SK-N-SH treated with all-trans-retinoic acid at 6 μM for 48 hours (cell line): ENCODE results near the gene IQUB.
"Not testable (repeated sequence)": the region's sequence is repeated elsewhere in the genome, so short reads cannot be mapped to it uniquely, and the experiment has no call there.

ENCODE experiments used
- ATAC-seq: fragments of 200-7000 bp; cut with Tn5 transposase; 3 replicates; pipeline ENCODE4 v1.9.1; 2020; ENCODE audit warnings: mild to moderate bottlenecking, moderate library complexity
- ARNTL ChIP-seq: fragments of 450-650 bp; formaldehyde crosslinking; IDR thresholded peaks from 2 replicates; pipeline ENCODE4 v1.5.0; 2020; ENCODE audit warnings: low read depth, mild to moderate bottlenecking, moderate library complexity, borderline replicate concordance
- BACH2 ChIP-seq: fragments of 250-450 bp; sonication (Bioruptor Pico); IDR thresholded peaks from 2 replicates; pipeline ENCODE4 v1.9.0; 2021; ENCODE audit warnings: mild to moderate bottlenecking, borderline replicate concordance
- CREB5 ChIP-seq: fragments of 250-450 bp; sonication (Bioruptor Pico); IDR thresholded peaks from 2 replicates; pipeline ENCODE4 v1.5.1; 2020; ENCODE audit warnings: low read depth, mild to moderate bottlenecking, moderate library complexity
- CSDC2 ChIP-seq: fragments of 250-450 bp; sonication (Bioruptor Pico); IDR thresholded peaks from 2 replicates; pipeline ENCODE4 v1.5.0; 2020; ENCODE audit warnings: mild to moderate bottlenecking, moderate library complexity
- ESRRG ChIP-seq: fragments of 250-450 bp; sonication (Bioruptor Pico); IDR thresholded peaks from 2 replicates; pipeline ENCODE4 v1.6.1; 2021; ENCODE audit warnings: mild to moderate bottlenecking
- GLIS3 ChIP-seq: fragments of 250-450 bp; sonication (Bioruptor Pico); IDR thresholded peaks from 2 replicates; pipeline ENCODE4 v1.5.0; 2020; ENCODE audit warnings: mild to moderate bottlenecking, moderate library complexity
- ISL1 ChIP-seq: fragments of 250-450 bp; sonication (Bioruptor Pico); IDR thresholded peaks from 2 replicates; pipeline ENCODE4 v2.1.2; 2022; ENCODE audit warnings: mild to moderate bottlenecking, moderate library complexity
- OSR1 ChIP-seq: fragments of 250-450 bp; sonication (Bioruptor Pico); IDR thresholded peaks from 2 replicates; pipeline ENCODE4 v1.8.0; 2022; ENCODE audit warnings: moderate library complexity, mild to moderate bottlenecking, inconsistent platforms
- PPARA ChIP-seq: fragments of 250-450 bp; sonication (Bioruptor Pico); IDR thresholded peaks from 2 replicates; pipeline ENCODE4 v1.5.0; 2020; ENCODE audit warnings: mild to moderate bottlenecking, borderline replicate concordance
- RARB ChIP-seq: fragments of 250-450 bp; sonication (Bioruptor Pico); IDR thresholded peaks from 2 replicates; pipeline ENCODE4 v1.8.0; 2021; ENCODE audit warnings: mild to moderate bottlenecking, moderate library complexity
- SNAI2 ChIP-seq: fragments of 250-450 bp; sonication (Bioruptor Pico); IDR thresholded peaks from 2 replicates; pipeline ENCODE4 v1.5.0; 2020; ENCODE audit warnings: mild to moderate bottlenecking, moderate library complexity
- TCF4 ChIP-seq: fragments of 250-450 bp; sonication (Bioruptor Pico); IDR thresholded peaks from 2 replicates; pipeline ENCODE4 v1.8.0; 2021; ENCODE audit warnings: mild to moderate bottlenecking, moderate library complexity, borderline replicate concordance
- TOX ChIP-seq: fragments of 250-450 bp; sonication (Bioruptor Pico); IDR thresholded peaks from 2 replicates; pipeline ENCODE4 v1.8.0; 2021; ENCODE audit warnings: mild to moderate bottlenecking, moderate library complexity, borderline replicate concordance
- ZC3H10 ChIP-seq: fragments of 250-450 bp; sonication (Bioruptor Pico); IDR thresholded peaks from 2 replicates; pipeline ENCODE4 v1.5.1; 2021; ENCODE audit warnings: mild to moderate bottlenecking, moderate library complexity
- ZFP3 ChIP-seq: fragments of 250-450 bp; sonication (Bioruptor Pico); IDR thresholded peaks from 2 replicates; pipeline ENCODE4 v1.5.0; 2020; ENCODE audit warnings: mild to moderate bottlenecking, moderate library complexity
- ZFP30 ChIP-seq: fragments of 450-650 bp; formaldehyde crosslinking; IDR thresholded peaks from 2 replicates; pipeline ENCODE4 v1.5.0; 2022; ENCODE audit warnings: mild to moderate bottlenecking, moderate library complexity
- ZNF565 ChIP-seq: fragments of 450-650 bp; formaldehyde crosslinking; conservative IDR thresholded peaks from 2 replicates; pipeline ENCODE4 v1.5.0; 2020; ENCODE audit warnings: low read depth, mild to moderate bottlenecking, moderate library complexity
- ZNF70 ChIP-seq: fragments of 450-650 bp; formaldehyde crosslinking; IDR thresholded peaks from 2 replicates; pipeline ENCODE4 v1.5.0; 2020; ENCODE audit warnings: mild to moderate bottlenecking, moderate library complexity
- ZNF8 ChIP-seq: fragments of 450-650 bp; formaldehyde crosslinking; IDR thresholded peaks from 2 replicates; pipeline ENCODE4 v1.5.0; 2020; ENCODE audit warnings: mild to moderate bottlenecking, moderate library complexity
- TF ChIP-seq, protein P1 (sequence below): fragments of 250-450 bp; sonication (Bioruptor Pico); IDR thresholded peaks from 2 replicates; pipeline ENCODE4 v1.5.1; 2021; ENCODE audit warnings: mild to moderate bottlenecking, moderate library complexity
- TF ChIP-seq, protein P2 (sequence below): fragments of 250-450 bp; sonication (Bioruptor Pico); IDR thresholded peaks from 2 replicates; pipeline ENCODE4 v1.8.0; 2020; ENCODE audit warnings: mild to moderate bottlenecking, moderate library complexity, borderline replicate concordance

The IQUB gene

GRCh38 chr7:123527712-123528225 is 6.6 kb downstream of the IQUB start:
- ATAC-seq: not testable (repeated sequence)

DNA sequence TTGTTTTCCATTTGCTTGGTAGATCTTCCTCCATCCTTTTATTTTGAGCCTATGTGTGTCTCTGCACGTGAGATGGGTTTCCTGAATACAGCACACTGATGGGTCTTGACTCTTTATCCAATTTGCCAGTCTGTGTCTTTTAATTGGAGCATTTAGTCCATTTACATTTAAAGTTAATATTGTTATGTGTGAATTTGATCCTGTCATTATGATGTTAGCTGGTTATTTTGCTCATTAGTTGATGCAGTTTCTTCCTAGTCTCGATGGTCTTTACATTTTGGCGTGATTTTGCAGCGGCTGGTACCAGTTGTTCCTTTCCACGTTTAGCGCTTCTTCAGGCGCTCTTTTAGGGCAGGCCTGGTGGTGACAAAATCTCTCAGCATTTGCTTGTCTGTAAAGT is 7.9 kb downstream of the IQUB start:
- not testable (repeated sequence) for ATAC-seq

DNA sequence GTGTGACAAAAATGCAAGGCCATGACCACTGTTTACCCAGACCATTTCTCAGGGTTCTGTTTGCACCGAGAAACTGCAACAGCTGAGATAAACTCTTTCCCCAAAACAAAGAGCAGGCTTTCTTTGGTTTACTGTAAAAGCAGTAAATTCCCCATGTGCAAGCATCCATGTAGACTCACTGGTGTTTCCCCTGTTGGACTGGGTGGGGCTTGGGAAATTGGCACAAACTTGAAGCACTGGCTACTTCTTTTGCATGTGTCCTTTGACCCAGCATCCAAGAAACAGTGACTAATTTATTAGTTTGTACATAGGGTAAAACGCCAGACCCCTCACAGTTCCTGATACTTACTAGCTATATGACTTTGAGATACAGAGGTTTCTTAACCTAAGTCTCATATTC is 12.3 kb downstream of the IQUB start:
- ATAC-seq: no peak
- TF ChIP-seq ZFP3 (CRISPR knock-in tag) (no peak), ZFP30 (CRISPR knock-in tag) (no peak), ESRRG (no peak), GLIS3 (CRISPR knock-in tag) (no peak), CREB5 (CRISPR knock-in tag) (no peak), TCF4 (CRISPR knock-in tag) (no peak), RARB (no peak), ZNF565 (CRISPR knock-in tag) (no peak), ZC3H10 (CRISPR knock-in tag) (no peak), ARNTL (CRISPR knock-in tag) (no peak), BACH2 (no peak)
- TF ChIP-seq, protein P1, sequence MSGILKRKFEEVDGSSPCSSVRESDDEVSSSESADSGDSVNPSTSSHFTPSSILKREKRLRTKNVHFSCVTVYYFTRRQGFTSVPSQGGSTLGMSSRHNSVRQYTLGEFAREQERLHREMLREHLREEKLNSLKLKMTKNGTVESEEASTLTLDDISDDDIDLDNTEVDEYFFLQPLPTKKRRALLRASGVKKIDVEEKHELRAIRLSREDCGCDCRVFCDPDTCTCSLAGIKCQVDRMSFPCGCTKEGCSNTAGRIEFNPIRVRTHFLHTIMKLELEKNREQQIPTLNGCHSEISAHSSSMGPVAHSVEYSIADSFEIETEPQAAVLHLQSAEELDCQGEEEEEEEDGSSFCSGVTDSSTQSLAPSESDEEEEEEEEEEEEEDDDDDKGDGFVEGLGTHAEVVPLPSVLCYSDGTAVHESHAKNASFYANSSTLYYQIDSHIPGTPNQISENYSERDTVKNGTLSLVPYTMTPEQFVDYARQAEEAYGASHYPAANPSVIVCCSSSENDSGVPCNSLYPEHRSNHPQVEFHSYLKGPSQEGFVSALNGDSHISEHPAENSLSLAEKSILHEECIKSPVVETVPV: no peak

GRCh38 chr7:123505221-123505620 is 29.2 kb downstream of the IQUB start:
- no peak for ATAC-seq
- TF ChIP-seq ZNF8 (CRISPR knock-in tag): no peak
- TF ChIP-seq, protein P2, sequence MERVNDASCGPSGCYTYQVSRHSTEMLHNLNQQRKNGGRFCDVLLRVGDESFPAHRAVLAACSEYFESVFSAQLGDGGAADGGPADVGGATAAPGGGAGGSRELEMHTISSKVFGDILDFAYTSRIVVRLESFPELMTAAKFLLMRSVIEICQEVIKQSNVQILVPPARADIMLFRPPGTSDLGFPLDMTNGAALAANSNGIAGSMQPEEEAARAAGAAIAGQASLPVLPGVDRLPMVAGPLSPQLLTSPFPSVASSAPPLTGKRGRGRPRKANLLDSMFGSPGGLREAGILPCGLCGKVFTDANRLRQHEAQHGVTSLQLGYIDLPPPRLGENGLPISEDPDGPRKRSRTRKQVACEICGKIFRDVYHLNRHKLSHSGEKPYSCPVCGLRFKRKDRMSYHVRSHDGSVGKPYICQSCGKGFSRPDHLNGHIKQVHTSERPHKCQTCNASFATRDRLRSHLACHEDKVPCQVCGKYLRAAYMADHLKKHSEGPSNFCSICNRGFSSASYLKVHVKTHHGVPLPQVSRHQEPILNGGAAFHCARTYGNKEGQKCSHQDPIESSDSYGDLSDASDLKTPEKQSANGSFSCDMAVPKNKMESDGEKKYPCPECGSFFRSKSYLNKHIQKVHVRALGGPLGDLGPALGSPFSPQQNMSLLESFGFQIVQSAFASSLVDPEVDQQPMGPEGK (CRISPR knock-in tag): no peak
- TF ChIP-seq, protein P1: no peak
- no peak for TF ChIP-seq CSDC2
- TF ChIP-seq BACH2: no peak
- no peak for TF ChIP-seq SNAI2 (CRISPR knock-in tag)
- TF ChIP-seq ISL1 (CRISPR knock-in tag): no peak
- TF ChIP-seq, all 23 proteins: peak for 0

GRCh38 chr7:123502201-123502600 is 32.2 kb downstream of the IQUB start:
- ATAC-seq: no peak
- TF ChIP-seq ZFP30 (CRISPR knock-in tag) (no peak), ZNF565 (CRISPR knock-in tag) (no peak)
- TF ChIP-seq, all 23 proteins: peak for 0

- TF ChIP-seq TOX (CRISPR knock-in tag) (no peak), BACH2 (no peak), OSR1 (CRISPR knock-in tag) (no peak), ZNF8 (CRISPR knock-in tag) (no peak), CREB5 (CRISPR knock-in tag) (no peak), ARNTL (CRISPR knock-in tag) (no peak), TCF4 (CRISPR knock-in tag) (no peak), ZC3H10 (CRISPR knock-in tag) (no peak), ZNF70 (no peak), PPARA (CRISPR knock-in tag) (no peak), ZNF565 (CRISPR knock-in tag) (no peak), ISL1 (CRISPR knock-in tag) (no peak)
- TF ChIP-seq, protein P2 (CRISPR knock-in tag): no peak
- TF ChIP-seq, protein P1: no peak
- ATAC-seq: no peak
These were observed 33.4 kb downstream of the IQUB start for GRCh38 chr7:123500878-123501489.
